Right lobe of liver (tissue), 6 donors: ENCODE measurements around the gene PLA2G15. TPM values are rescaled to one million over a fixed set of nuclear protein-coding genes. Genes with fewer than 3 reads are reported as not detected.
A peak's percentile ranks its signal among the peaks of the same experiment; 100 is the strongest.

Experiments
- ATAC-seq, 4 donors: fragments of 200-7000 bp; cut with Tn5 transposase; one replicate each; pipeline ENCODE4 v1.9.1; 2020; ENCODE audit warnings: mild to moderate bottlenecking in 4 of 4, moderate library complexity in 4 of 4
- DNase-seq, 3 donors: peaks; one replicate each; pipeline ENCODE4 v3.0.0-alpha.2; 2020
- H3K27ac ChIP-seq, 3 donors: fragments of 200-600 bp; one replicate each; pipeline ENCODE4 v1.8.0; 2022
- H3K27me3 ChIP-seq, 2 donors: fragments of 200-600 bp; one replicate each; pipeline ENCODE4 v1.8.0; 2022
- H3K36me3 ChIP-seq, 4 donors: fragments of 200-600 bp; sonication (generic) in 1 of 4; one replicate each; pipeline versions ENCODE4 v1.5.1 to v1.8.0; 2017 to 2022; ENCODE audit warnings: control low read depth in 1 of 4
- H3K4me1 ChIP-seq, 4 donors: fragments of 200-600 bp; sonication (generic) in 1 of 4; one replicate each; pipeline versions ENCODE4 v1.5.1 to v1.8.0; 2017 to 2022; ENCODE audit warnings: control low read depth in 1 of 4
- H3K4me3 ChIP-seq, 3 donors: fragments of 200-600 bp; one replicate each; pipeline ENCODE4 v1.8.0; 2022
- H3K9me3 ChIP-seq, 4 donors: fragments of 200-600 bp; sonication (generic) in 1 of 4; one replicate each; pipeline versions ENCODE4 v1.5.1 to v1.8.0; 2017 to 2022; ENCODE audit warnings: control low read depth in 1 of 4
- POLR2A ChIP-seq: fragments of 450-650 bp; IDR thresholded peaks from one replicate; pipeline ENCODE4 v1.6.1; 2017; ENCODE audit warnings: antibody characterized with exemption, mild to moderate bottlenecking
- WGBS: methylation state at CpG from one replicate; pipeline ENCODE4 v1.1.6; 2018; ENCODE audit warnings: low coverage, low lambda C conversion rate; ENCODE audit not compliant: insufficient coverage; ENCODE audit errors: missing lambda C conversion rate; 5-methylcytosine and 5-hydroxymethylcytosine counted together
- intact Hi-C, 2 donors: fragments of 100-400 bp; cut with DNase I; formaldehyde crosslinking; loops; one replicate each; pipeline versions ENCODE4 v1.11.2 to v1.14.1; 2022
- total RNA-seq, 6 experiments: library from RNA; depleted of rRNA in 2 of 6; stranded (reverse); fragments of >200 nt in 2 of 6; fragmentation: NEBNext Ultra II Directional in 3 of 6; extraction: Animal tissue kit (Norgen Biotek cat#: 25700) in 3 of 6; gene quantifications; one replicate each; pipeline versions ENCODE4 v1.1.0 to v1.2.4, GENCODE V29; 2016 to 2023
- TF ChIP-seq, protein P1 (sequence below), 4 donors: fragments of 200-600 bp in 3 of 4; fragments of 450-650 bp in 1 of 4; IDR thresholded peaks; one replicate each; pipeline versions ENCODE4 v1.5.1 to v1.8.0; 2016 to 2022; ENCODE audit warnings: antibody characterized with exemption in 4 of 4, mild to moderate bottlenecking in 2 of 4
- donor health status: DM: no; HTN: yes; CAD: no.
- donor health status: DM: no; HTN: no; CAD: no.
- donor health status: DM: no; HTN: no; CAD: no.
- donor health status: DM: no; HTN: yes; CAD: no.
- donor health status: DM: no; HTN: yes; CAD: no.

The PLA2G15 gene
- total RNA-seq, 6 experiments from 2014 or later, result 9.7 to 21.2 (median 13.7) TPM

DNA sequence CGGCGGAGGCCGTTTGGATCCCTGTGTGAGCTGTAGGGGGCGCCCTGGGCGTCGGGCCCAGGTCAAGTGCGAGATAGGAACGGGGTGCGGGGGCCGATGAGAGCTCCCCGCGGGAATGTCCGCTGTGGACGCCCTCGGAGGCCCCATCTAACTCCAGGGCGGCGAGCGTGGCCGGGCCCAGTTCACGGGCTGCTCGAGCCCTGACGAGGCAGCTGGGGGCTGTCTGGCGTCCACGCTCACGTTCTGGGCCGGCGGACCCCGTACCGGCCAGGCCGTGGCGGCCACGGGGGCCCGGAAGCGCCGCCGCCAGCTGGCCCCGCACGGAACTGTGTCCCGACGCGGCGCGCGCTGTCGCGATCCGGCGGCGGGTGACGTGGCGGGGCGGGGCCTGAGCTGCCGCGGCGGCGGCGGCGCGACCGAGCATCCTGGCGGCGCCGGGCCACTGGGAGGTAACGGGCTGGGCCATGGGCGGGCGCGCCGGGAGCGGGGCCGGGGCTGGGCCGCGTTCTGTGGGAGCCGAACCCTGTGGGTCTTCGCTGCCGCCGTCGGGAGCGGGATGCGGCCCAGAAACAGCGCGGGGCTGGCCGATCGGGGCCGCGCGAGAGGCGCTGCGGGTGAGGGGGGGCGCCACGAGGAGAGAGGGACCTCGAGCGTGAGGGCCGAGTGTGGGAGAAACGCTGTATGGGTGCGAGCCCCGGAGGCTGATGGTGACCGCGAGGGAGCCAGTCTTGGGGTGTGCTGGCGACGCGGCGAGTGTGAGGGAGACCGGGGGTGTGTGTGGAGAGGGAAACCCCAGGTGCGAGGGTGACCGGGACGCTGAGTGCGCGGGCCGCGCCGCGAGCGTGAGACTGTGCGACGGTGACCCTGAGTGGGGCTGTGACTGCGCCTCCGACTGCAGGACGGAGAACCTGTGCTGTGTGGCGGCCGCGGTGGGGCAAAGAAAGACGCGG, 19.2 kb downstream of the PLA2G15 start, which contains the start of gene SLC7A6:
Gene SLC7A6, plus strand, starts transcription at position 399 of the 950 bp plus-strand sequence. CDS start 10,201 bp downstream, outside the sequence.
- peaks cover 0 to 18% (median 0%) of the 10 kb centered on the region in 4 donors for H3K4me1 ChIP-seq
- H3K36me3 ChIP-seq, result peaks cover 0 to 14% (median 0%) of the 10 kb centered on the region in 4 donors
- 0% methylated on average over 3 of the region's 123 CpGs for WGBS
- TF ChIP-seq POLR2A, result peak; percentile 70
- TF ChIP-seq, protein P1, sequence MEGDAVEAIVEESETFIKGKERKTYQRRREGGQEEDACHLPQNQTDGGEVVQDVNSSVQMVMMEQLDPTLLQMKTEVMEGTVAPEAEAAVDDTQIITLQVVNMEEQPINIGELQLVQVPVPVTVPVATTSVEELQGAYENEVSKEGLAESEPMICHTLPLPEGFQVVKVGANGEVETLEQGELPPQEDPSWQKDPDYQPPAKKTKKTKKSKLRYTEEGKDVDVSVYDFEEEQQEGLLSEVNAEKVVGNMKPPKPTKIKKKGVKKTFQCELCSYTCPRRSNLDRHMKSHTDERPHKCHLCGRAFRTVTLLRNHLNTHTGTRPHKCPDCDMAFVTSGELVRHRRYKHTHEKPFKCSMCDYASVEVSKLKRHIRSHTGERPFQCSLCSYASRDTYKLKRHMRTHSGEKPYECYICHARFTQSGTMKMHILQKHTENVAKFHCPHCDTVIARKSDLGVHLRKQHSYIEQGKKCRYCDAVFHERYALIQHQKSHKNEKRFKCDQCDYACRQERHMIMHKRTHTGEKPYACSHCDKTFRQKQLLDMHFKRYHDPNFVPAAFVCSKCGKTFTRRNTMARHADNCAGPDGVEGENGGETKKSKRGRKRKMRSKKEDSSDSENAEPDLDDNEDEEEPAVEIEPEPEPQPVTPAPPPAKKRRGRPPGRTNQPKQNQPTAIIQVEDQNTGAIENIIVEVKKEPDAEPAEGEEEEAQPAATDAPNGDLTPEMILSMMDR (IDR thresholded peaks at IDR 0.05), result peak; percentile 55 to 72 (median 63)
- peak; percentile 75 to 89 (median 80) for ATAC-seq
- H3K27ac ChIP-seq, result peak within 1 kb of the TSS; percentile 67 to 80 (median 69)
- intact Hi-C loops, result no loop called here
- peak within 1 kb of the TSS; percentile 69 to 85 (median 83) for H3K4me3 ChIP-seq
- H3K9me3 ChIP-seq, result no peaks in the 10 kb centered on the region
- no peaks in the 10 kb centered on the region for H3K27me3 ChIP-seq
- DNase-seq, result peak; percentile 75 to 86 (median 78)

DNA sequence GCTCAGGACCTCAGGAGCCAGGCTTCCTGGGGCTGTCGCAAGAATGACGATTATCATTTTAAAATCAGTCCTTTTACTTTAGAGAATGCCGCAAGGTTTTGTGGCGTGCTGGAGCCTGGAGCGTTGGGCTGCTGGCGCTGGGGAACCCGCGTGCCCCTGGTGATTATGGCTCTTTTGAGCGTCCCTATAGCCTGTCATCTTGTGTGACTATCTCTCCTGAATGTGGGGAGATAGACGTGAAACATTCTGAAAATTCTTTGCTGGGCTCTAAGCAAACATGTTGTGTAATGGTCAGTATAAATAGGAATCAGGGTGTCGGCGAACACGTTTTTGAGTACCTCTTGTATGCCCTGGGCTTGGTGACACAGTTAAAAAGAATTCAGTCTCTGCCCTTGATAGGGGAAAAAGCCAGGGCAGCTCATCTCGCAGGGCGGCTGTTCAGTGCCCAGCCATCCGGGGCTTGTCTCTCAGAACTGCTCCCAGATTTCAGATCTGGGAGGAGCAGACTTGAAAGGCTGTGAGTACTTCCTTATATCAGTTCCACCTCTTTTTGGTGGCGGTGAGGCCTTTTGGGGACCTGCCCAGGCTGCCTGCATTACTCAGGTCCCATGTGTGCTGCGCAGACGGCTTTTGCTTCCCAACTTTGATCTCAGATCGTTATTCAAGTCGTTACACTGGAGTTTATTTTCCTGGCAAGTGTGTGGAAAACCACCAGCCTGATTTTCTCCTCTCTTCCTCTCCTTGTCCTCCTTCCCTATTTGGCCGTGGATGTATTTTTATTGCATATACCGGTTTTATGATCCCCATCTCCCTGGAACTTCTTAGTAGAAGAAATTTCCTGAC, 20.1 kb downstream of the PLA2G15 start:
- peak overlapping the region; percentile 40 to 80 (median 67) for H3K27ac ChIP-seq
- H3K27me3 ChIP-seq, result no peaks in the 10 kb centered on the region
- peak; percentile 28 to 73 (median 38) for ATAC-seq
- H3K9me3 ChIP-seq, result no peaks in the 10 kb centered on the region
- TF ChIP-seq, protein P1 (IDR thresholded peaks at IDR 0.05), result no peak
- peak; percentile 34 for TF ChIP-seq POLR2A
- H3K4me3 ChIP-seq, result peak overlapping the region; percentile 69 to 85 (median 83)
- intact Hi-C loops, result no loop called here
- H3K4me1 ChIP-seq, result peaks cover 0 to 18% (median 0%) of the 10 kb centered on the region in 4 donors
- peaks cover 0 to 5% (median 0%) of the 10 kb centered on the region in 4 donors for H3K36me3 ChIP-seq
- 15% methylated on average over 14 of the region's 23 CpGs for WGBS
- DNase-seq, result no peak

DNA sequence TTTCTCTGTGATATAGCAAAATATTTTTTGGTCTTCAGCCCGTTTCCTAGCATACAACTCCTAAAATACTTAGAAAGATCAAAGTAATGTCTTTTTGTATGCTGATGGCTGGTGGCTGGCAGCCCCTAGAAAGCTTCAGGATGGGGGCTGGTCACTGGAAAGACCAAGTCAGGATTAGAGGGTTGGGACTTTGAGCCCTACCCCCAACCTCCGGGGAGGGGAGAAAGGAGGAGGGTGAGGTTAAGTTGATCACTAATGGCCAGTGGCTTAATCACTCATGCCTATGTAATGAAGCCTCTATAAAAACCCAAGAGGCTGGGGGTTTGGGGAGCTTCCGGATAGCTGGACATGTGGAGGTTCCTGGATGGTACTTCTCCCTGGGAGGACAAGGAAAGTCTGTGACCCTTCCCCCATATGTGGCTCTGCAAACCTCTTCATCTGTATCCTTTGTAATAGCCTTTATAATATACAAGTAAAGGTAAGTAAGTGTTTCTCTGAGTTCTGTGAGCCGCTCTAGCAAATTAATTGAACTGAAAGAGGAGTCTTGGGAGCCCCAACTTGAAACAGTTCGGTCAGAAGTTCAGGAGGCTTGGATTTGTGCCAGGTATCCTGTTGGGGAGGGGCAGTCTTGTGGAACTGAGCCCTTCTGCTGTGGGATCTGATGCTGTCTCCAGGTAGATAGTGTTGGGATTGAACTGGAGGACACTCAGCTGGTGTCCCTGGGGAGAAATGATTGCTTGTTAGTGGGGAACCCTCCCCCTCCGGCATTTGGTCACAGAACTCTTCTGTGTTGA, 22.6 kb downstream of the PLA2G15 start:
- Histone ChIP-seq H3K27me3 (no peaks in the 10 kb centered on the region), H3K36me3 (no peaks in the 10 kb centered on the region), H3K4me3 (no peak overlapping the region), H3K4me1 (peaks cover 0 to 18% (median 0%) of the 10 kb centered on the region in 4 donors), H3K9me3 (no peaks in the 10 kb centered on the region), H3K27ac (no peak overlapping the region)
- 57% methylated on average over 5 of the region's 6 CpGs for WGBS
- intact Hi-C loops, result no loop called here
- ATAC-seq (no peak), DNase-seq (no peak)
- no peak for TF ChIP-seq POLR2A
- TF ChIP-seq, protein P1 (IDR thresholded peaks at IDR 0.05), result no peak

DNA sequence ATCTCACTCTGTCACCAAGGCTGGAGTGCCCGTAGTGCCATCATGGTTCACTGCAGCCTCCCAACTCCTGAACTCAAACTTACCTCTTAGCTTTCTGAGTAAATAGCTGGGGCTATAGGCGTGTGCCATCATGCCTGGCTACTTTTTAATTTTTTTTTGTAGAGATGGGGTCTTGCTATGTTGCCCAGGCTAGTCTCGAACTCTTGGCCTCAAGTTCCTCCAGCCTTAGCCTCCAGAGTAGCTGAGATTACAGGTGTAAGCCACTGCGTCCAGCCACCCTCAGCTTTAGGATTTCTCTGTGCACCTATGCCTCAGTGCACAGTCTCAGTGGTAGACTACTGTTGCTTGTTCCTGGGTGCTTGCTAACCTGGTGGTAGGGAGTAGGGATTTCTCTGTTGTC, 24.6 kb downstream of the PLA2G15 start:
- no peak overlapping the region for H3K27ac ChIP-seq
- WGBS, result 75% methylated on average over 3 of the region's 4 CpGs
- peaks cover 0 to 10% (median 0%) of the 10 kb centered on the region in 4 donors for H3K4me1 ChIP-seq

More for the DNA sequence above, 24.6 kb downstream of the PLA2G15 start:
- TF ChIP-seq POLR2A, result no peak
- TF ChIP-seq, protein P1 (IDR thresholded peaks at IDR 0.05), result no peak
- DNase-seq (no peak), ATAC-seq (no peak)
- Histone ChIP-seq H3K4me3 (no peak overlapping the region), H3K27me3 (no peaks in the 10 kb centered on the region), H3K36me3 (no peaks in the 10 kb centered on the region), H3K9me3 (no peaks in the 10 kb centered on the region)
- intact Hi-C loops, result no loop called here
